ENCODE measurements around the gene HCK. TPM values are rescaled to one million over a fixed set of nuclear protein-coding genes. Genes with fewer than 3 reads are reported as not detected.

HCK gene
- total and polyA plus RNA-seq, 9 of the 15 experiments (the other 6 are each of a cell fraction or from before 2014, with no cell fraction given): 0.09 to 0.51 (median 0.27) TPM; not detected in 6

DNA sequence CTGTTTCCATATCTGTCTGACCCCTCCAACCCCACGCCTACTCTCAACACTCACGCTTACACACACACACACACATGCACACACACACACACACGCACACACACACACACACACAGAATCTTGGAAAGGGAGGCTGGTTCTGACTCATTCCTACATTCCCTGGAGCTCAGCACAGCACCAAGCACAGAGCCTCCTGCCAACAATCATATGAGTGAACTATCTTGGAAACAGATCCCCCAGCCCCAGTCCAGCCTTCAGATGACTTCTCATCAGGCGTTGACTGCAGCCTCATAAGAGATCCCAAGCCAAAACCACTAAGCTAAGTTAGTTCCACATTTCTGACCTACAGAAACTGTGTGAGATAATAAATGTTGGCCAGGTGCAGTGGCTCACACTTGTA is 14.1 kb upstream of the HCK start (continued):
- TF ChIP-seq, protein P1, sequence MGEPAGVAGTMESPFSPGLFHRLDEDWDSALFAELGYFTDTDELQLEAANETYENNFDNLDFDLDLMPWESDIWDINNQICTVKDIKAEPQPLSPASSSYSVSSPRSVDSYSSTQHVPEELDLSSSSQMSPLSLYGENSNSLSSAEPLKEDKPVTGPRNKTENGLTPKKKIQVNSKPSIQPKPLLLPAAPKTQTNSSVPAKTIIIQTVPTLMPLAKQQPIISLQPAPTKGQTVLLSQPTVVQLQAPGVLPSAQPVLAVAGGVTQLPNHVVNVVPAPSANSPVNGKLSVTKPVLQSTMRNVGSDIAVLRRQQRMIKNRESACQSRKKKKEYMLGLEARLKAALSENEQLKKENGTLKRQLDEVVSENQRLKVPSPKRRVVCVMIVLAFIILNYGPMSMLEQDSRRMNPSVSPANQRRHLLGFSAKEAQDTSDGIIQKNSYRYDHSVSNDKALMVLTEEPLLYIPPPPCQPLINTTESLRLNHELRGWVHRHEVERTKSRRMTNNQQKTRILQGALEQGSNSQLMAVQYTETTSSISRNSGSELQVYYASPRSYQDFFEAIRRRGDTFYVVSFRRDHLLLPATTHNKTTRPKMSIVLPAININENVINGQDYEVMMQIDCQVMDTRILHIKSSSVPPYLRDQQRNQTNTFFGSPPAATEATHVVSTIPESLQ (CRISPR knock-in tag; IDR thresholded peaks at IDR 0.05): no peak
- no peak for TF ChIP-seq ZNF707 (CRISPR knock-in tag; conservative IDR thresholded peaks at IDR 0.05)
- TF ChIP-seq TRIM24 (IDR thresholded peaks at IDR 0.05): peak; percentile 76 to 79; a peak in 2 of 4 replicates
- no peak for TF ChIP-seq YY1 (IDR thresholded peaks at IDR 0.05; ENCODE audit: borderline replicate concordance in 1 of 3, control insufficient read depth in 1 of 3, extremely low read depth in 1 of 3, insufficient read depth in 3 of 3, insufficient read length in 1 of 3, insufficient replicate concordance in 2 of 3, low read depth in 1 of 3, low read length in 2 of 3)
- peak; percentile 22; the same call in 1 of the 2 replicates for TF ChIP-seq EGR1 (conservative IDR thresholded peaks at IDR 0.05)
- TF ChIP-seq, protein P2, sequence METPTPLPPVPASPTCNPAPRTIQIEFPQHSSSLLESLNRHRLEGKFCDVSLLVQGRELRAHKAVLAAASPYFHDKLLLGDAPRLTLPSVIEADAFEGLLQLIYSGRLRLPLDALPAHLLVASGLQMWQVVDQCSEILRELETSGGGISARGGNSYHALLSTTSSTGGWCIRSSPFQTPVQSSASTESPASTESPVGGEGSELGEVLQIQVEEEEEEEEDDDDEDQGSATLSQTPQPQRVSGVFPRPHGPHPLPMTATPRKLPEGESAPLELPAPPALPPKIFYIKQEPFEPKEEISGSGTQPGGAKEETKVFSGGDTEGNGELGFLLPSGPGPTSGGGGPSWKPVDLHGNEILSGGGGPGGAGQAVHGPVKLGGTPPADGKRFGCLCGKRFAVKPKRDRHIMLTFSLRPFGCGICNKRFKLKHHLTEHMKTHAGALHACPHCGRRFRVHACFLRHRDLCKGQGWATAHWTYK (CRISPR knock-in tag; IDR thresholded peaks at IDR 0.05): no peak
- peak; percentile 27; the same call in 1 of the 2 replicates for TF ChIP-seq SMARCA4 (IDR thresholded peaks at IDR 0.05)
- TF ChIP-seq DACH1 (IDR thresholded peaks at IDR 0.05; ENCODE audit: partially characterized antibody): no peak
- TF ChIP-seq, protein P3, sequence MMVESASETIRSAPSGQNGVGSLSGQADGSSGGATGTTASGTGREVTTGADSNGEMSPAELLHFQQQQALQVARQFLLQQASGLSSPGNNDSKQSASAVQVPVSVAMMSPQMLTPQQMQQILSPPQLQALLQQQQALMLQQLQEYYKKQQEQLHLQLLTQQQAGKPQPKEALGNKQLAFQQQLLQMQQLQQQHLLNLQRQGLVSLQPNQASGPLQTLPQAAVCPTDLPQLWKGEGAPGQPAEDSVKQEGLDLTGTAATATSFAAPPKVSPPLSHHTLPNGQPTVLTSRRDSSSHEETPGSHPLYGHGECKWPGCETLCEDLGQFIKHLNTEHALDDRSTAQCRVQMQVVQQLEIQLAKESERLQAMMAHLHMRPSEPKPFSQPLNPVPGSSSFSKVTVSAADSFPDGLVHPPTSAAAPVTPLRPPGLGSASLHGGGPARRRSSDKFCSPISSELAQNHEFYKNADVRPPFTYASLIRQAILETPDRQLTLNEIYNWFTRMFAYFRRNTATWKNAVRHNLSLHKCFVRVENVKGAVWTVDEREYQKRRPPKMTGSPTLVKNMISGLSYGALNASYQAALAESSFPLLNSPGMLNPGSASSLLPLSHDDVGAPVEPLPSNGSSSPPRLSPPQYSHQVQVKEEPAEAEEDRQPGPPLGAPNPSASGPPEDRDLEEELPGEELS (CRISPR knock-in tag; IDR thresholded peaks at IDR 0.05; ENCODE audit: borderline replicate concordance): no peak
- TF ChIP-seq SMAD3 (CRISPR knock-in tag; conservative IDR thresholded peaks at IDR 0.05): no peak
- no peak for TF ChIP-seq MCM2 (IDR thresholded peaks at IDR 0.05; ENCODE audit: low read depth)
- TF ChIP-seq, protein P4, sequence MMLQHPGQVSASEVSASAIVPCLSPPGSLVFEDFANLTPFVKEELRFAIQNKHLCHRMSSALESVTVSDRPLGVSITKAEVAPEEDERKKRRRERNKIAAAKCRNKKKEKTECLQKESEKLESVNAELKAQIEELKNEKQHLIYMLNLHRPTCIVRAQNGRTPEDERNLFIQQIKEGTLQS (IDR thresholded peaks at IDR 0.05): peak; percentile 42; the same call in 1 of the 2 replicates
- TF ChIP-seq, protein P4 (CRISPR knock-in tag; conservative IDR thresholded peaks at IDR 0.05): no peak
- no peak for TF ChIP-seq FOS (IDR thresholded peaks at IDR 0.05; ENCODE audit: extremely low read depth, insufficient read length)
- TF ChIP-seq ARID1B (IDR thresholded peaks at IDR 0.05): peak; percentile 64; the same call in 1 of the 2 replicates
- TF ChIP-seq ZNF384 (IDR thresholded peaks at IDR 0.05; ENCODE audit: low read depth, low read length): no peak
- no peak for TF ChIP-seq HOXB6 (CRISPR knock-in tag; IDR thresholded peaks at IDR 0.05; ENCODE audit: borderline replicate concordance)
- TF ChIP-seq SMARCC2 (IDR thresholded peaks at IDR 0.05; ENCODE audit: low read depth): no peak
- TF ChIP-seq EP300 (IDR thresholded peaks at IDR 0.05; ENCODE audit: low read length): no peak
- 0 out of 2 replicates have a peak, but pooled peaks have one; percentile 18 for TF ChIP-seq ESRRA (IDR thresholded peaks at IDR 0.05; ENCODE audit: borderline replicate concordance, low read depth)
- TF ChIP-seq ATF7 (IDR thresholded peaks at IDR 0.05): 0 out of 2 replicates have a peak, but pooled peaks have one; percentile 22
- 0 out of 2 replicates have a peak, but pooled peaks have one; percentile 36 for TF ChIP-seq DPF2 (IDR thresholded peaks at IDR 0.05)
- TF ChIP-seq ZNF584 (CRISPR knock-in tag; IDR thresholded peaks at IDR 0.05; ENCODE audit: low read depth): no peak
- no peak for TF ChIP-seq GABPB1 (CRISPR knock-in tag; IDR thresholded peaks at IDR 0.05)

Measured in K562 (cell line).